Measurements from ENCODE around the gene SEC23A.

The SEC23A gene

GRCh38 chr14:38989922-38990546 is 113.0 kb downstream of the SEC23A start:
- DNase-seq (ENCODE audit: low spot score): no peak

- DNase-seq (ENCODE audit: low spot score): no peak
These were observed 115.3 kb downstream of the SEC23A start for GRCh38 chr14:38987781-38988180.

GRCh38 chr14:38982837-38983236 is 120.2 kb downstream of the SEC23A start:
- DNase-seq (ENCODE audit: low spot score): no peak

- DNase-seq (ENCODE audit: low spot score): no peak
These were observed 120.8 kb downstream of the SEC23A start for GRCh38 chr14:38982278-38982677.

Measured in COLO829 (cell line).